Right ventricle myocardium superior (tissue), 1 donor: ENCODE data around the gene FUT8. TPM values are rescaled to one million over a fixed set of nuclear protein-coding genes. Genes with fewer than 3 reads are reported as not detected.
A peak's percentile ranks its signal among the peaks of the same experiment; 100 is the strongest.
"Not testable (repeated sequence)": the region's sequence is repeated elsewhere in the genome, so short reads cannot be mapped to it uniquely, and the experiment has no call there.

ENCODE experiments used
- ATAC-seq: fragments of 200-7000 bp; cut with Tn5 transposase; one replicate; pipeline ENCODE4 v1.9.1; 2020; ENCODE audit warnings: mild to moderate bottlenecking; ENCODE audit not compliant: poor library complexity
- DNase-seq: peaks from one replicate; pipeline ENCODE4 v3.0.0-alpha.2; 2020
- intact Hi-C: fragments of 100-400 bp; cut with DNase I; formaldehyde crosslinking; loops from one replicate; pipeline ENCODE4 v1.11.2; 2022
- total RNA-seq: library from RNA; stranded (reverse); fragmentation: NEBNext Ultra II Directional; extraction: Animal tissue kit (Norgen Biotek cat#: 25700); gene quantifications from one replicate; pipeline ENCODE4 v1.2.1, GENCODE V29; 2021
- donor health status: DM: no; HTN: yes; CAD: no; lungs with severe emphysema.

Gene FUT8
- total RNA-seq, 1 donor from 2014 or later = 9.9 TPM

DNA sequence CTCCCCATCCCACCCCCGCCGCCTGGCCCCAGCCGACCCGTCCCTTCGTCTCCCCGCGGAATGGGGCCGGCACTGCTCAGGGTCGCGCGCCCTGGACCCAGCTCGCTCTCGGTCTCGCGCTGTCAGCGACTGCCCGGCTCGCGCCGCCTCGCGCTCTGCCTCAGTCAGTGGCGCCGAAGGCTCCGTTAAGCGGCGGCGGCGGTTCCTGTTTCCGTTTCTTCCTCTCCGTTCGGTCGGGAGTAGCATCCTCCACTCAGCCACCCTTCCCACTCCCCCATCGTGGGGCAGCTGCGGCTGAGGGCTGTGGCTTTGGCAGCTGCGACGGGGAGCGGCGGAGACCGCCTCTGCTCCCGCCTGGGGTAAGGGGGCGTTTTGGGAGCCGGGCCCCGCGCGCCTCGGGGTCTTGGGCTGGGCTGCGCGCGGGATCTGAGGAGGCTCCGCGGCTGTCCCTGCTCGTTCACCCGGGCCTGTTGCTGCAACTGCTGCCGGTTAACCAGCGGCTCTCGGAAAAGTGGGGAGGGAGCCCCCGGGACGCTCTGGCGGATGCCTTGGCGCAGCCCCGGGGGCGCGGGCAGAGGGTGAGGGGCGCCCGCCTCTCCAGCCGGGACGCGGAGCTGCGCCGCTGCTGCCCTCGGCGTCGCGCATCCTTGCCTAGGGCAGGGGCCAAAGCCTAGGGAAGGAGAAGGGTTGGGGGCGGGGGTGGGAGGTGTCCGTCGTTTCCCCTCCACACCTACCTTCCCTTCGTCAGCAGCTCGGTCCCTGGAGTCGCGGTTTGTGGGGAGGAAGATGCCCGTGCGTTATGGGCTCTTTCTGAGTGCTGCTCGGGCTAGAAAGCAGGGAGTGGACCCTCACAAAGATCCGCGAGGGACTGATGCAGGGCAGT is 567 bp downstream of the FUT8 start:
- peak; percentile 75 for ATAC-seq
- peak; percentile 85 for DNase-seq
- intact Hi-C loops = loop anchor here (5.0 to 10.0 kb wide), 3 partner anchors 191 to 542 kb away; no protein-coding TSS in a partner anchor

DNA sequence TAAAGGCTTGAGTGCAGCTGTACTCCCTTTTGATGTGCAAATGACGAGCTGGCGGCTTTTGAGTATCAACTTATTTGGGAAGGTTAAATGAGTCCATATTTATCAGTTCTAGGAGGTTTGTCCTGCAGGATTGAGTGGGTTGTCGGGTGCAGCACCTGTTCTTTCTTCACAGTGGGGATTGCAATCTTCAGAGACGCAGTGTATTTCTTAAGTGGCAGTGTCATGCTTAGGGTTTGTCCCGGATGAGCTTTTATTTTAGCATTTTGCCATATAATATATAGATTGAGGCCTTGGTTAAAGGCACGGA is 1.2 kb downstream of the FUT8 start:
- ATAC-seq (no peak), DNase-seq (no peak)
- intact Hi-C loops = loop anchor here (5.0 to 10.0 kb wide), 3 partner anchors 191 to 541 kb away; no protein-coding TSS in a partner anchor

- intact Hi-C loops = loop anchor here (5.0 to 10.0 kb wide), 3 partner anchors 193 to 540 kb away; no protein-coding TSS in a partner anchor
- ATAC-seq = no peak
- DNase-seq = no peak
These were observed 2.5 kb downstream of the FUT8 start for GRCh38 chr14:65414961-65415589.

DNA sequence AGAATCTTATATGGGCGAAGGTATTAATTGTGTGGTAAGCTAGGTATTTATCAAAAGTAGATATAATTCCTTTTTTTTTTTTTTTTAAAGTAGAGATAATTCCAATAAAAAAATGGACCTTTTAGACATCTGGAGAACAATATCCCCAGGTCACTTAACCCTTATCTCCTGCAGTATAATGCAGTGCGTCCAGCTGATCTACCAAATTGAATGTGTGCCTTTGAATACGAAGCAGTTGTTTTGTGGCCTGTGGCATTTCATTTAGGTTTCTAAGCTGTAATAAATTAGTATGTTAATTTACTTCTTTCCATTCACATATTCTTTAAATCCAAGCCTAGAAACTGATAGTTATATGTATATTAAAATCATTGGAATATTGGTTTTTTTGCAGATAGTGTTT is 3.1 kb downstream of the FUT8 start:
- ATAC-seq (no peak), DNase-seq (no peak)
- intact Hi-C loops = loop anchor here (10.0 kb wide), 1 partner anchor 539 kb away; no protein-coding TSS in a partner anchor

- DNase-seq (no peak), ATAC-seq (no peak)
These were observed 7.2 kb downstream of the FUT8 start for GRCh38 chr14:65419593-65420252.

GRCh38 chr14:65421201-65421981 is 8.9 kb downstream of the FUT8 start:
- ATAC-seq (no peak), DNase-seq (no peak)
- intact Hi-C loops = no loop called here

More at GRCh38 chr14:65419593-65420252, 7.2 kb downstream of the FUT8 start:
- intact Hi-C loops = loop anchor here (10.0 kb wide), 1 partner anchor 535 kb away; no protein-coding TSS in a partner anchor

DNA sequence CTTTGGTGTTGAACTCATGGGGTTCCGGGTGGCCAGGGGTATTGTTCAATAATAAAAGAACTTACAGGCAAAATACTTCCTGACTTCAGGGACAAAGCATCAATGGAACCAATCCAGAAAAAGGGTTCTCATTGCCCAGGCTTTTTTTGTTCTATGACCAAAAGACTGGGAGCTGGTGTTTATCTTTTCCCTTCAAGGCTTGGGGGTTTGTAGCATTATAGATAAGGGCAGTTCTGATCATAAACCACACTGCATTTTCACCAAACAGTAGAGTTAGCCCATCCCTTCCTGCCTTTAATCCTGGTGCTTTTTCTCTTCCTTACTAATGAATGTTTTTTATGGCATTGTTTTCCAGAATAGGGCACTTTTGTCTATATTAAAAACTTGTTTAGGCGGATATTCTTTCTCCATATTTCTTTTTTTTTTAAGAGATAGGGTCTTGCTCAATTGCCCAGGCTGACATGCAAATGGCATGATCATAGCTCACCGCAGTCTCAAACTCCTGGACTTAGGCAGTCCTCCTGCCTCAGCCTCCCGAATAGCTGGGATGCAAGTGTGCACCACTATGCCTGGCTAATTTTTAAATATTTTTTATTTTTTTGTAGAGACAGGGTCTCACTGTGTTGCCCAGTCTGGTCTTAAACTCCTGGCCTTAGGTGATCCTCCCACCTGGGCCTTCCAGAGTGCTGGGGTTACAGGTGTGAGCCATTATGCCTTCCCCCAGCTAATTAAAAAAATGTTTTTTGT is 9.7 kb downstream of the FUT8 start:
- DNase-seq (no peak), ATAC-seq (no peak)
- intact Hi-C loops = no loop called here

- intact Hi-C loops = no loop called here
- DNase-seq (no peak), ATAC-seq (no peak)
These were observed 11.5 kb downstream of the FUT8 start for GRCh38 chr14:65423982-65424381.

DNA sequence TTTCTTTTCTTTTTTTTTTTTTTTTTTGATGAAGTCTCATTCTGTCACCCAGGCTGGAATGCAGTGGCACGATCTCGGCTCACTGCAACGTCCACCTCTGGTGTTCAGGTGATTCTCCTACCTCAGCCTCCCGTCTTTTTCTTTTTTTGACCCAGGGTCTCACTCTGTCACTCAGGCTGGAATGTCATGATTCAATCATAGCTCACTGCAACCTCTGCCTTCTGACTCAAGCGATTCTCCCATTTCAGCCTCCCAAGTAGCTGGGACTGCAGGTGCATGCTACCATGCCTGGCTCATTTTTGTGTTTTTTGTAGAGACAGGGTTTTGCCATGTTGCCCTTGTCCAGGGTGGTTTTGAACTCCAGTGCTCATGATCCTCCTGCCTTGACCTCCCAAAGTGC is 12.0 kb downstream of the FUT8 start:
- ATAC-seq (no peak), DNase-seq (no peak)
- intact Hi-C loops = no loop called here

- ATAC-seq (no peak), DNase-seq (no peak)
- intact Hi-C loops = no loop called here
These were observed 13.4 kb downstream of the FUT8 start for GRCh38 chr14:65425885-65426284.

GRCh38 chr14:65426902-65427301 is 14.4 kb downstream of the FUT8 start:
- ATAC-seq, DNase-seq: not testable (repeated sequence)

DNA sequence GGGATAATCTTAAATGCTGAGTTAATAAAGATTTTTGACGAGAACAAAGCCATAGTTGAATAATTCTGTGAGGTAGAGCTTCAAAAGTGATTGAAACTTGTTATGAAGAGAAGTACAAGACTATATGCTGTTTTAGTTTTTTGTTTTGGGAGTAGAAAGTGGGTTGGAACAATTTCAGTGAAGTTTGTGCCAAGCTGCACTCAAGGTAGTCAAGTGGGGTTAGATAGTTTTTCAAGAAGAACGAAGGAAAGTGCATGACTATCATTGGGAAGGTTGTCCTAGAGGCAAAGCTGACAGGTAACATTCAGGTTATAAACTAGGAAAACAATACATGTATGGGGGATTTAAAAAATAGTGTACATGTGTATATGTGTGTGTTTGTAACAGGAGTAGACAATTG is 16.2 kb downstream of the FUT8 start:
- no peak for DNase-seq
- intact Hi-C loops = no loop called here
- no peak for ATAC-seq

More at GRCh38 chr14:65426902-65427301, 14.4 kb downstream of the FUT8 start:
- intact Hi-C loops = not testable (repeated sequence)

DNA sequence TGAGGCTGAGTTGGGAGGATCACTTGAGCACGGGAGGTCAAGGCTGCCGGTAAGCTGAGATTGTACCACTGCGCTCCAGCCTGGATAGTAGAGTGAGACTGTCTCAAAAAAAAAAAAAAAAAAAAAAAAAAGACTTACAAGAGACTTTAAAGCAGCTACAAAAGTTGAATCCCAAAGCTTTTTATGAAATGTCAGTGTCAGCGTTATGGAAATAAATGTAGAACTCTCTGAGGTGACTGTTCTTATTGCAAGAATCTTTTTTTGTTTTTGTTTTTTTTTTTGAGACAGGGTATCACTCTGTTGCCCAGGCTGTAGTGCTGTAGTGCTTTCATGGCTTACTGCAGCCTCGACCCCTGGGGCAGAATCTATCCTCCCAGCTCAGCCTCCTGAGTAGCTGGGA is 17.2 kb downstream of the FUT8 start:
- DNase-seq (no peak), ATAC-seq (no peak)
- intact Hi-C loops = no loop called here

DNA sequence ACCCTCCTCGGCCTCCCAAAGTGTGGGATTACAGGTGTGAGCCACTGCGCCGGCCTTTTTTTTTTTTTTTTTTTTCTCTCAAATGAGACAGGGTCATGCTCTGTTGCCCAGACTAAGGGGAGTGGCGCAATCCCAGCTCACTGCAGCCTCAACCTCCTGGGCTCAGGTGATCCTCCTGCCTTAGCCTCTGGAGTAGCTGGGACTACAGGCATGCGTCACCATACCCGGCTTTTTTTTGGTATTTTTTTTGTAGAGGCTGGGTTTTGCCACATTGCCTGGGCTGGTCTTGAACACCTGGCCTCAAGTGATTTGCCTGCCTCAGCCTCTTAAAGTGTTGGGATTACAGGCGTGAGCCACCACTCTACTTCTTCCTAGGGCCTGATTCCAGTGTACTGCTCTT is 18.7 kb downstream of the FUT8 start:
- intact Hi-C loops = no loop called here
- ATAC-seq (no peak), DNase-seq (no peak)

DNA sequence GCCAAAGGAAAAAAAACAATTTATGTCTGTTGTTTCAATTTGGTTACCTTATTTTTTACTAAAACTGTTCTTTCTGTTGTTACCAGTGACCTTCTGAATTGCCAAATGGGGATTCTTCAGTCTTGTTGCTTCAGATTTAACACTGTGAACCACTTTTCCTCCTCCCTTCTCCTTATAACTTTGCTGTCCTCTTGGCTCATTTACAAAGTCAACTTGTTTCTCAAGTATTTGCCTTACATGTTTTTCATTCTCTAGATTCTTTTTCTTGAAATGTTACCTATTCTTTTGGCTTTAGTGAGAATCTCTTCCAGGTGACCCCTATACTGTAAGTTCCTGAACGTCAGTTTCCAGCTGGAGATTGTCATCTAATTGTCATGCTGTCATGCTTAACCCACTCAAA is 19.4 kb downstream of the FUT8 start:
- intact Hi-C loops = no loop called here
- DNase-seq (no peak), ATAC-seq (no peak)

DNA sequence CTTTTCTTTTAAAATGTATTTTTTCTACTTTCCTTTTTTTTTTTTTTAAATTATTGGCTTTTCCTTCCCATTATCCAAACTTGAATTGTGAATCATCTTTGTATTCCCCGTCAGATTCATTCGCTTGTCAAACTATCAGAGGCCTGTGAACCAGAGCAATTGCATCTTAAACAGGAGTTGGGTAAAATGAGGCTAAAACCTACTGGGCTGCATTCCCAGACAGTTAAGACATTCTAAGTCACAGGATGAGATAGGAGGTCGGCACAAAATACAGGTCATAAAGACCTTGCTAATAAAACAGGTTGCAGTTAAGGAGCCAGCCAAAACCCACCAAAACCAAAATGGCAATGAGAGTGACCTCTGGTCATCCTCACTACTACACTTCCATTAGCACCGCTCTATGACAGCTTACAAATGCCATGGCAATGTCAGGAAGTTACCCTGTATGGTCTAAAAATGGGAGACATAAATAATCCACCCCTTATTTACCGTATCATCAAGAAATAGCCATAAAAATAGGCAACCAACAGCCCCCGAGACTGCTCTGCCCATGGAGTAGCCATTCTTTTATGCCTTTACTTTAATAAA is 19.9 kb downstream of the FUT8 start:
- no peak for ATAC-seq
- DNase-seq = no peak
- intact Hi-C loops = no loop called here

DNA sequence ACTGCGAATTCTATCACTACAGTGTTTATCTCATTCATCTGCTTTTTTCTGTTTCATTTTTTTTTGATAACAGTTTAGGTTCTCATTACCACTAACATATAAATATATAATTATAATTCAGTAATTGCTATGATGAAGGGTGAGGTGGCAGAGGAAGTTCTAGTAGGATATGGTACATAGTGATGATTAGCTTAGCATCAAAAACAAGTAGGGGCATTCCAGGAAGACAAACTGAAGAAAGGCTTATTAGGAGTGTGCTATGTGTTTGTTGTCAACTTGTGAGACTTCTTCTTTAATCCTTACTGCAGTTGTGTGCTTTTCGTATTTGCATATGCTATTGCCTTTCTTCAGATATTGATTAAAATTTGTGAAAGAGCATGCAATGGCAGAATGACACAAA is 20.6 kb downstream of the FUT8 start:
- no peak for DNase-seq
- intact Hi-C loops = no loop called here
- ATAC-seq = no peak

- ATAC-seq = no peak
- intact Hi-C loops = no loop called here
- DNase-seq = no peak
These were observed 21.1 kb downstream of the FUT8 start for GRCh38 chr14:65433646-65434045.
